Stimulated activated CD8-positive, alpha-beta memory T cell treated with anti-CD3 and anti-CD28 coated beads, Interleukin-12 subunit alpha, Interleukin-12 subunit beta, amount 100 ng/mL, for 1 hour (primary cell): Measurements from ENCODE around the gene TRHDE.

Source experiments
- DNase-seq: peaks from one replicate; pipeline ENCODE4 v3.0.0-alpha.2; 2020; ENCODE audit warnings: low read depth

Gene TRHDE

DNA sequence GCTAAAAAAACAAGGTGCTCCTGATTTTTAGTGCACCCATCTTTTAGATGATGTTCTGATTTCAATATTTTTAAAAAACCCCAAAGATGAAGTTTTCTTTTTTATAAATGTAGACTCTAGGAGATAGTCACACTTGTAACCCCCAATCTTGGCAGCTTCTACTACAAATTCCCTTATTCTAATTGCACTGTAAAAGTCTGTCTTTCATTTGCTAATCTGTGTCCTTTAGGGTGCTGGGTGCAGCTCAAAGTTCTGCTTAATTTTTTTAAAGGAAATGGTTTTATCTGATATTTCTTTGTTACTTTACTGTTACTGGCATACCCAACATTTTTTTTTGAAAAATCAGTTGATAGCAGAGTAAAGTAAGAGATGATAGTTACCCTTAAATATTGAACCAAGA, 172.0 kb downstream of the TRHDE start:
- no peak for DNase-seq

DNA sequence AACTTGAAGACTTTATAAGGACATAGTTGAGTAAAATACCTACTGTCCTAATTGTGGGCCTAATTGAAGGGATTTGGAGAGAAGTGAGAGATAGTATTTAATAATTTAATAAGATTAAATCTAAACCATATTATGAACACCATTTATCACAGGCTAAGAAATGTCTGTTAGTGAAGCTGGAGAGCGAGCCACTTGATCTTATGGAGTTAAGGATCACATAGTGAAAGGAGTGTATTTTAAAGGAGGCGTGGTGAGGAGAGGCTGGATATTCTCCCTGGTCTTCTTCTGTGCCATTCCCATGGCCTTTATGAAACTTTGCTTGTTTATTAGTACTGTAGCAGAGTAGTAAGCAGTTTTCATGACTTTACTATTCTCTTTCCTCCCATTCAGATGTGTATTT, 172.4 kb downstream of the TRHDE start:
- DNase-seq = no peak

- DNase-seq = no peak
Observed at GRCh38 chr12:72448089-72448488, 175.9 kb downstream of the TRHDE start.

DNA sequence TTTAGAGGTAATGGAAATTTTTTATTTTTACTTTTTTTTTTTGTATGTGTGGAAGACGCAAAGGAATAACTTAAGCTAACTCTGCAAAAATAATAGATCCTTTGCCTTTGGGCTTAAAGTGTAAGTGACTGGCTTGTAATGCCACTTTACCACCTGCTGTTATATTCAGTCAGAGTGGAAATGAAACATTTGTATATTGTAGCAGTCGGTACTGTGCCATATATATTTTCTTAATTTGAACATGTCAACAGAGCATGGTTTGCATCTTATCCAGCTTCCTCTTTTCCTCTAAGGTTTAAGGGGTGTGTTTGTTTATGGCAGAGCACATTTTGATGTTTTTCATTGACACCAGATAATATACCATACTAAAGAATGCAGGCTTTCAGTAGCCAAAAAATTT, 176.6 kb downstream of the TRHDE start:
- no peak for DNase-seq

DNA sequence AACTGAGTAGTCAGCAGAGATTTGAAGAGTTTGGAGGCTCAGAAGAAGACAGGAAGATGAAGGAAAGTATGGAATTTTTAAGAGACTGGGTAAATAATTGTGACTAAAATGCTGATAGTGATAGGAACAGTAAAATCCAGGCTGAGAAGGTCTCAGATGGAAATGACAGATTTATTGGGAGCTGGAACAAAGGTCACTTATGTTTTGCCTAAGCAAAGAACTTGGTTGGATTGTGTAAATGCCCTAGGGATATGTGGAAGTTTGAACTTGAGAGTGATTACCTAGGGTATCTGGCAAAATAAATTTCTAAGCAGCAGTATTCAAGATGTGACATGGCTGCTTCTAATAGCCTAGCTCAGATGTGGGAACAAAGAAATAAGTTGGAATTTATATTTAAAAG, 180.9 kb downstream of the TRHDE start:
- DNase-seq = no peak

- no peak for DNase-seq
Observed at GRCh38 chr12:72453550-72453949, 181.4 kb downstream of the TRHDE start.

DNA sequence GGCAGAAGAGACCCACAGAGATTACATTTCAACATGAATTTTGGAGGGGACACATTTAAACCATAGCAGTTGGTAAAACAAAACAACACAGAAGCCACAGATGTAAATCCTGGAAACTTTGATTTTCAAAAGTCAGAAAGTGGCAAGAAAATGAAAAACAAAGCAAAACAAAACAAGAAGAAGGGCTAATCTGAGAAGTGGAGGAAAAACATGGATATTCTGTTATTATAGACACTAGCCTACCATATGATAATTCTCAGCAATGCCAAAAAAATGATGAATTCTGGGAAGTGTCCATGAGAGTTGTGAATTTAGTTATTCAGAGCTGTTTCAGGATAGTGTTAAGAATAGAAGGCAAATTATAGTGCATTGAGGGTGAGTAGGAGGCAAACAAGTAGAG, 192.3 kb downstream of the TRHDE start:
- no peak for DNase-seq

DNA sequence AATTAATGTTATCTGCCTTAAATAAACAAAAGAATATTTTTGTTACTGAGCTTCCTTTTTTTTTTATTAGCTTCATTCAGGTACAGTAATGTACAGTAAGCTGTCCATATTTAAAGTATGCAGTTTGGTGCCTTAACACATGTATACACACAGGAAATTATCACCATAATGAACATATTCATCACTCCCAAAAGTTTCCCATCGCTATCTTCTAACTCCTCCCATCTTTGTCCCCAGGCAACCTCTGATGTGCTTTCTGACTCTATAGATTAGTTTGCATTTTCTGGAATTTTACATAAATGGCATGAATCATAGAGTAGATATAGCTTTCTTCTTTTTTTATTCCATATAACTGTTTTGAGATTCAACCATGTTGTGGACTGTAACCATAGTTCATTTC, 193.0 kb downstream of the TRHDE start:
- DNase-seq = no peak

GRCh38 chr12:72465940-72466630, 193.9 kb downstream of the TRHDE start:
- DNase-seq = no peak

DNA sequence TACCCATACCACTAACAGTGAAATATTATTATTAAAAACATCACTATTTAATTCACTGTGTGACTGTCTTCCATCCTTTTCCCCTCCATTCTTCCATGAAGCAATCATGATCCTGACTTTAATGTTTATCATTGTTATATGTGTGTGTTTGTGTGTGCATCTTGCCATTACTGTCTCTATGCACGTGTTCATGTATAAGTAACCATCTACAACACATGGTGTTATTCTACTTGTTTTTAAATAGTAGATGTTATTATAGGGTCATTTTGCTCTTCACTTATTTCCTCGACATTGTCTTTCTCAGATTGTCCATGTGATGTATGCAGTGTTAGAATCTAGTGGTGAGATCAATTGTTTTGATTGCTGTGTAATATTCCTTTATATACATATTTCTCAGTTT, 195.8 kb downstream of the TRHDE start:
- no peak for DNase-seq

DNA sequence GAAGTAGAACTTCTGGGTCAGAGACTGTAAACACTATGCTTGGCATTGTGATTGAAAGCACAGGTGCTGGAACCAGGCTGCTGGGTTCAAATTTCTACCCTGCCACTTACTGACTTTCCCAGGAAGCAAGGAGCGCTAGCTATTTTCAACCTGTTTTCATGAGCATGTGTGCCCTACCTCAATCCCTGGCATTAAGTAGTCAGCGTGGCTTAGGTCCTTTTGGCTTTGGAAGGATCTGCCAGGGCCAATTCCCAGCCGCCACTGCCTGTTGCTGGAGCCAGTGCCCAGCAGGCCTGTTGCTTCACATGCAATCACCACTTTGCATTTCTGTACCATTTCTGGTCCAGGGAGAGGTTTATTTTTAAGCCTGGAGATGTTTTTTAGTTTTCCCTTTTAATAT, 196.3 kb downstream of the TRHDE start:
- DNase-seq = no peak

GRCh38 chr12:72471806-72472205, 199.6 kb downstream of the TRHDE start:
- DNase-seq = no peak

GRCh38 chr12:72472350-72472749, 200.2 kb downstream of the TRHDE start:
- DNase-seq = no peak

DNA sequence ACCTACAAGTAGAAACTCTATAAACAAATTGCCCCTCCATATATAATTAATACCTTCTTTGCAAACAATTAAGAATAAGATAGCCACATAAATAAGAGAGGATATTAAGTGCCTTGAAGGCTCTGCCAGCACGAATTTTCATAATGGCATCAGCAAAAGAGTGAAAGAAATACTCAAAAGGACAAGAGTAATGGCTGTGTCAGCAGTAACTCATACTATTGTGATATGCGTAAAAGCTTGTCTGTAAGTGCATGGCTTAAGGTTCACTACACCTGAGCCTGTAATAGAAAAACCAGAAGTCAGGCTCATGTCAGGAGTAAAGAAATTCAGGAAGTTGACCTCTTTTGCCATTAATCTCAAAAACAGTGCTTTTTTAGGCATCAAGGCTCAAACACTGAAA, 204.1 kb downstream of the TRHDE start:
- DNase-seq = no peak

DNA sequence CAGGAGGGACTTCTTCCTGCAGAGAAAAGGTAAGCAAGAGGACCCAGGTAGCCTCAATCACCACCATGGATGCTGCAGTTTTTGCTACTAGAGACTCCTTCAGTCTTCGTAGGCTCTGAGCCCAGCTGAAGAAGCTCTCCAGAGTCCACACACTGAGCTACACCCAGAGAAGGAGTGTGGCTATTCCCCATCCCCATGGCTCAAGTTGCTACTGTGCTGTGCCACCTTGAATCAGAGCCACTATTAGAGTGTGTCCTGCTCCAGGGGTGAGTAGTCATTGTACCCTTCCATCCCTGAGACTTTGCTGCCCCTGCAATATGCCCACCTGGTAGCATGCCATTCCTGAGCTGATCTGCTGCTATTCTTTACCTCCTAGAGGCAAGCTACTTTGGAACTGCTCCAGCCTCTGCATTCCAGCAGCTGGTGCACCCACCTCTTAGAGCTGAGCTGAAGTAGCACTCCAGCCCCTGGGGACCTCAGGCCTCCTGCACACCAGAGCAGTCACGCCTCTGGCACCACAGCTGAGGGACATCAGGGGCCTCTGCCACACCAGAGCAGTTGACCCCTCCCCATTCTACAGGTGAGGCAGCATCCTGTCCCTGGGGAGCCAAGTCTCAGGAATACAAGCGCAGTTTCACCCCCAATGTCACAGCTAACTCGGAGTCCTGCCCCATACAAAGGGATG, 213.0 kb downstream of the TRHDE start:
- no peak for DNase-seq

DNA sequence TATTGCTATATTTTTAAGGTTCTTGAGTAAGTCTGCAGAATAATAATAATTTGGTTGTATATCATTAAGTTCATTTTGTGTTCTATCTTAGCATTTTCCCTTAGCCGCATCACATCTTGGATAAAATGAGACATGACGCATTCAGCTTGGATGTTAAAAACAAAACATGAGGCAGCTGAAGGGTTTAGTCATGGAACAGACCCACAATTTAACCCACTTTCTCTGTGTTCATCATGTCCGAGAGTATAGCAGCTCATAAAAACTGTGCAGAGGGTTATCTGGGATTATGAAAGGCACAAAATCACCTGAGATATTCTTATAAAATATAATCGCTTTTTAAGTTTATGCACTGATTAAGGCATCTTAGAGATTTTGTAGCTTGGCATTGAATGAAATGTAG, 219.3 kb downstream of the TRHDE start:
- no peak for DNase-seq

DNA sequence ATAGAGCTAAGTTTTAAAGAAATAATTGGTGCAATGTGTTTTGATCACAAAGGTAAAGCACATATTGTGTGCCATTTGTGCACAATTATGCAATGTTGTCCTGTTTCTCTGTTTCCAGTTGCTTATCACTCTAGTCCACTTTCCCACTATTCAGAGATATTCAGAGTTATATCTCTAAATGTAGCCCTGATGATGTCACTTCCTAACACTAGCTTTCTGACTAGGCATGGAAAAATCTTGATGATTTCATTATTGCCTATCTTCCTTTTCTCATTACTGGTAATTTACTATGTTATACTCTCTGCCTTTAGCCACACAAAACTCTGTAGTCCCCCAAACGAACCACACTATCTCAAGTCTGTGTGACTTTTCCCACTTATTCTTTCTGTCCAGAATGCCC, 221.2 kb downstream of the TRHDE start:
- DNase-seq = no peak

DNA sequence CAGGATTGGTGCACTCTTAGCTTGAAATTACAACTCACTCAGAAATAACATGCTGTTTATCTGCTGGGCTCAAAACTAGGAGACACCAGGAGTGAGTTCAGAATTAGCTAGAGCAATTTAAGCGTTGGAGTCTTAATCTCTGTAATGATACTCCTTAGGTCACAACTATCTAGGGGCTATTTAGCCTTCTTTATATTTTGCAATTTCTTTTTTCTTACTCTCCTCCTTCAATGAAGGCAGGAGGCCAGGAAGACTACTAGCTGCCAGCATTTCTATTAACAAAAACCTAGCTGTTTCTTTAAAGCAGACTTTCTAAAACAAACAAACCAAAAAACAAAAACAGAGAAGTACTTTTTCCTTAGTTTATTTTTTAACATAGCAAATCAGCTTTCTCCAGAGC, 226.2 kb downstream of the TRHDE start:
- DNase-seq = no peak

DNA sequence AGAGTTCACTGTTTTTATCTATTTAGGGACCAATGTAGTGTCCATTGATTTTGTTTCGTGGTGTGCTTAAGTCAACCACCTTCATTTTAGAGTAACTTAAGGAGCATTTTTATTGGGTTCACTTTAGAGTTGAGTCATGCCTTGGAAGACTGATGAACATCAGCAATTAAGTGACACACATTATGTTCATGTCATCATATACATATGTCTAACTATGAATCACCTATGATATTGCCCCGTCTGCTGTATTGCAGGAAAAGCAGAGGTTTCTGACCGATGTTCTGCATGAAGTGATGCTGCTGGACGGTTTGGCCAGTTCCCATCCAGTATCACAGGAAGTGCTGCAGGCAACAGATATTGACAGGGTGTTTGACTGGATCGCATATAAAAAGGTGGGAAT, 227.1 kb downstream of the TRHDE start:
- no peak for DNase-seq

- DNase-seq = no peak
Observed at GRCh38 chr12:72502546-72502945, 230.4 kb downstream of the TRHDE start.

DNA sequence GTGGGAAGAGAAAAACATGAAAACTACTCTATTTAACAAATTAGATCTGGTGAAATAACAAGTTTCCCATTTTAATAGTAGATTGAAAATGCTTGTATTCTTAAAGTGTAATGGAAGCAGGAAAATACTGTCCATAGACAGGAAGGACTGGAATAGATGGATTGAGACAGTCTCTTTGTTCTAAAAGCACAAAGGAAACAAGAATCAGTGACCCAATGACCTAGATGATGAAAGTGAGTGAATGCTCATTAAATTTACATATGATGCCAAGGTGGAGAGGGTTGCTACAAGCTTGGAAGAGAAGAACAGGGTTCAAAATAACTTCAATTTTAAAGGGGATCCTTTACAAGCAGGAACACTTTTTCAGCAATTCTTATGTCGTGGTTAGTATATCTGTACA, 233.1 kb downstream of the TRHDE start:
- no peak for DNase-seq

DNA sequence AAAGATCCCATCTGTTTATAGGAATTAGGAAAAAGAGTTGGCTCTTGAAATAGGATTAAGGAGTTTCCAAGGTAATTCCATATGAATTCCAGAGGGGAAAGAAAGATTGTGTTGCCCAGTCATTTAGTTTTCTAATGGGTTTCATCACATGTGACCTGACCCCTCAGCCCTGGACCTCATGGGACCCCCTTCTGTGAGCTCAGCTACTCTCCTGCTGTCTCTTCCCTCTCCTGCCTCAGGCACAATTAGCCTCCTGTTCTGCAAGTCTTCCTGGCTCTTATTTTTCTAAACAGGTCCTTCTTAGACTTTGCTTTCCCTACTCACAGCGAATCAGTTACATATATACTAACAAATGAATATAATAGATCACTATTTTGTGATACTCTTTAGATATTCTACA, 237.7 kb downstream of the TRHDE start:
- DNase-seq = no peak

DNA sequence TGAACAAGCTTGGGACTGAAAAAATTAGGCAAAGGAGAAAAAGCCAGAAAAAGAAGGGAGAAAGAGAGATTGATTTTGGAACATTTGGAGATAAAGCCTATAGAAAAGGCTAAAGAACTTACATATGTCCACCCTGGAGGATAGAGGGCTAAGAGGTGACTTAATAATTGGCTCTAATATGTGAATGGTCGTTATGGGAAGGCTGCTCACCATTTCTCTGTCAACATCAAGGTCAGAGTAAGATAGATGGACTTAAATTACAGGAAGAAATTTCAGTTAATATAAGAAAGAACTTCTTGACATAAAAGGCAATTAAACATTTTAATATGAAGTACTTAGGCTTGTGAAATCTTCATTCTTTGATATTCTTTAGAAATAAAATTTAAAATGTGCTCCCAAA, 238.6 kb downstream of the TRHDE start:
- no peak for DNase-seq

DNA sequence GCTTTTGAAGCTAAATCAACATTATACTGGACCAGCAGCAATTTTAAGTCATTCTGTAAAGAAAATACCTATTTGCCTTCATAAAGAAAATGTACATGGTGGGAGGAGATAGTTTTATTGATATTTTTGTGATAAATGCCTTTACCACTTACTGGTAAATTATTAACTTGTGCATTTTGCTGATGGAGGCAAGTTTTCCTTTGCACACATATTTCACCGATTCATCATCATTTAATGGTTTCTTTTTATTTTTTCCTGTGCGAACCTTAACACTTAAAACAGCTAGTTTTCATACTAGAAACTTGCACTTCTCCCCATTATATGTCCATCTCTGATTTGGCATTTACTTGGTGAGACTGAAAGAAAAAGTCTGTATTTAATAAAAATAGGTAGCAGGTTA, 239.3 kb downstream of the TRHDE start:
- DNase-seq = no peak
